ENCODE results near the gene TMEM151B.
A peak's percentile ranks its signal among the peaks of the same experiment; 100 is the strongest.

TMEM151B gene

DNA sequence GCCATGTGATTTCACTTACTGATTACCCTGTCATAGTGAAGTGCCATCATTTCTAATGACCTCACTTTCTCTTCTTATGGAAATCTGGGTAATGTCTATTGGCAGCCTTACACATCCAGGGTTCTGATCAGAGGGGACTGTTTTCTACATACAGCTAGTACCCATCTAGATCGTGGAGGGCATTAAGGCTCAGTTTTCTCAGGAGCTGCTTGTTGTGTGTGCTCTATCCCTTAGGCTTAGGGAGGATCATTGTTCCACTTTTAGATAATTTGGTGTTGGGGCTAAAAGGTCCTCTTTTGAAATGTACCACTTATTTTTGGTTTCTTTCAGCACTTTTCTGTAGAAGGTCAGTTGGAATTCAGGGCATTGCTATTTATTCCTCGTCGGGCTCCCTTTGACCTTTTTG is 19.5 kb upstream of the TMEM151B start:
- no peak for DNase-seq (ENCODE audit: low spot score)

DNA sequence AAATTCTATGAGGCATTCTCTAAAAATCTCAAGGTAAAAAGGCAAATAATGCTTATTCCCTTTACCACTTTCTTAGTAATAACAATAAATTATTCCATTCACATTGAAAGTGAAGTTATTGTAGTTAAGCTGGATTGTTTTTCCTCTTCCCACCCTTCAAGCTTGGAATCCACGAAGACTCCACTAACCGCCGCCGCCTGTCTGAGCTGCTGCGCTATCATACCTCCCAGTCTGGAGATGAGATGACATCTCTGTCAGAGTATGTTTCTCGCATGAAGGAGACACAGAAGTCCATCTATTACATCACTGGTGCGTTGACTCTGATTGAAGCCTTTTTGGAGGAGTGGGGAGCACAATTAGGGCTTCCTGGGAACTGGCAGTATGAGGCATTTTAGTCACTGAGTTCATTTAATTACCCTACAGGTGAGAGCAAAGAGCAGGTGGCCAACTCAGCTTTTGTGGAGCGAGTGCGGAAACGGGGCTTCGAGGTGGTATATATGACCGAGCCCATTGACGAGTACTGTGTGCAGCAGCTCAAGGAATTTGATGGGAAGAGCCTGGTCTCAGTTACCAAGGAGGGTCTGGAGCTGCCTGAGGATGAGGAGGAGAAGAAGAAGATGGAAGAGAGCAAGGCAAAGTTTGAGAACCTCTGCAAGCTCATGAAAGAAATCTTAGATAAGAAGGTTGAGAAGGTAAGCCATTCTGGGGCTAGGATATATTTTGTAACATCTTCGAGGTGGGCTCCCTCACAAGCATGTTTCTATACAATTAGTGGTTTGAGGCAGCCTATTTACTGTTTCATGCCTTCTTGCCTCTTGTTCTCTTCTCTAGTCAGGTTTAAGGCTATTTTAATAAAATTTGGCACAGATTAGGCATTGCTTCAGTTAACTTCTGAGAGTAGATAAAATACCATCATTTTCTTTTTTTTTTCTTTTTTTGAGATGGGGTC is 18.4 kb upstream of the TMEM151B start:
- no peak for DNase-seq (ENCODE audit: low spot score)

DNA sequence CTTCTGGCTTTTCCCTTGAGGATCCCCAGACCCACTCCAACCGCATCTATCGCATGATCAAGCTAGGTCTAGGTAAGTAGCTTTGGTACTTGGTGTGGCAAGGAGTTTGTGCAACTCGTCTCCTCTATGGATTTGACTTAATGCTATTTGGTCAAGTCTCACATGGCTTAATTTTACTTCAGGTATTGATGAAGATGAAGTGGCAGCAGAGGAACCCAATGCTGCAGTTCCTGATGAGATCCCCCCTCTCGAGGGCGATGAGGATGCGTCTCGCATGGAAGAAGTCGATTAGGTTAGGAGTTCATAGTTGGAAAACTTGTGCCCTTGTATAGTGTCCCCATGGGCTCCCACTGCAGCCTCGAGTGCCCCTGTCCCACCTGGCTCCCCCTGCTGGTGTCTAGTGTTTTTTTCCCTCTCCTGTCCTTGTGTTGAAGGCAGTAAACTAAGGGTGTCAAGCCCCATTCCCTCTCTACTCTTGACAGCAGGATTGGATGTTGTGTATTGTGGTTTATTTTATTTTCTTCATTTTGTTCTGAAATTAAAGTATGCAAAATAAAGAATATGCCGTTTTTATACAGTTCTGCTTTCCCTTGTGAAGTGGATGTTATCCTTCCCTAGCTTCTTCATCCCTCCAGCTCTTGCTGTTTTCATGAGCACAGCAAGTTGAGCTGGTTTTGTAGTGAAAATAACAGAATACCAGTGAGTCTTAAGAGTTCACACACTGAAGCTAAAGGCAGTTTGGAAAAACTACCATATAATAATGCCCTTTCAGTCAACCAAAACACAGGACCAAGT is 16.7 kb upstream of the TMEM151B start:
- DNase-seq (ENCODE audit: low spot score) = peak; percentile 54

DNA sequence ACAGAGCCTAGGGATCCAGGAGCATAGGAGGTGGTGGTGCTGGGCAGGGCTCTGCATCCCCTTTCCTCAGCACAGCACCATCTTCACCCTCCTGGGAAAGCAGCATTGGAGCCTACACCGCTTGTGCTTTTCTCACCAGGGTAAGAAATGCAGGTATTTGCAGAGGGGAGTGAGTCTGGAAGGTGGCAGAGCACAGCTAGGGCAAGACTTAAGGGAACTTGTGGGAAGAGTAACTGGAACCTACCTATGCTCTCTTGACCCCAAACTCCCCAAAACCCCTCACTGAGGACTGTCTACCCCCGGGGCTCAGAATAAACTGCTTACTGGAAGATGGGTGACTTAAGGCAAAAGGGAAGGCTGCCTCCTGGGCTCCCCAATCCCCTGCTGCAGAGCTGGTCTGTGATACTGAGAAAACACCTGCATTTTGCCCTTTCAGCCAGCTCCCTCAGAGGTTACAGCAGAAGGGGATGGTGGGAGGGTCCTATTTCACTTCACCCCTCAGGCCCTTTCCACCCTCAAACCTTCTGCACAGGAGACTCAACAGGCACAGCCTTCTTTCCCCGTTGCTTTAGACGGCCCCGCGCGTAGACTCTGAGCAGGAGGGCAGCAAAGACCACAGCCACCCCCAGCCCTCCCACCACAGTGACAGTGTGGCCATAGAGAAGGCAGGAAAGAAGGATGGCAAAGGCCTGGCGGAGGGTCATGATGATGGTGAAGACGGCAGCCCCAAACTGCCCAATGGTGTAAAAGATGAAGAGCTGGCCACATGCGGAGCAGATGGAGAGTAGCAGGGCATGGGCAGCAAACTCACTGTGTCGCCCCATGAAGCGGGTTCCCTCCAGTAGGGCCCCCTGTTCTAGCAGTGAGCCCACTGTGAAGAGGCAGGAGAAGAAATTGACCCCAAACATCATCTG is 15.8 kb upstream of the TMEM151B start:
- no peak for DNase-seq (ENCODE audit: low spot score)

DNA sequence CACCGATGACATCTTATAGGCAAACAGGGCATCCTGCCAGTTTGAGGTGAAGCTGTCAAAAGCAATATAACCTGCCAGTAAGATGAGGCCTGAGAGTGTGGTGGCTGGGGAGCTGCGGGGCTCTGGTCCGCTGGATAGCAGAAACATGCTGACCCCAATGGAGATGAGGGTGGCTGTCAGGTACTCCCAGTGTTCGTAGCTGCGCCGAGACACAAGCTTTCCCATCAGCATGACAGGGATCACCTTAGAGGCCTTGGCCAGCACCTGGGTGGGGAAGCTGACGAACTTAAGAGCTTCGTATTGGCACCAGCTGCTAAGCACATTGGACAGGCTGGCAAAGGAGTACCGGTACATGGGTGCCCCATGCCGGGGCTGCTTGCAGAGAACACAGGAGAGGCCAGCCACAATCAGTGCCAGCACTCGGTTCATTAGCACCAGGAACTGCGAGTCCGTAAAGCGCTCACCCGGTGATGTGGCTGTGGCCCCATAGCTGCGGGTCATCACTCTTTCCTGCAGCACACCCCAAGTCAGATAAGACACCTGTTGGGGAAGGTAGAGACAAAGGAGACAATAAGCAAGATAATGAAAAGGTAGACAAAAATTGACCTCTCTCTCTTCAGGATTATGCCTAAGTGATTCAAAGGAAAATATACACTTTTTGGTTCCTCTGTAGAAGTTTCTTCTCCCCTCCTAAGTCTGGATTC is 15.0 kb upstream of the TMEM151B start:
- no peak for DNase-seq (ENCODE audit: low spot score)

DNA sequence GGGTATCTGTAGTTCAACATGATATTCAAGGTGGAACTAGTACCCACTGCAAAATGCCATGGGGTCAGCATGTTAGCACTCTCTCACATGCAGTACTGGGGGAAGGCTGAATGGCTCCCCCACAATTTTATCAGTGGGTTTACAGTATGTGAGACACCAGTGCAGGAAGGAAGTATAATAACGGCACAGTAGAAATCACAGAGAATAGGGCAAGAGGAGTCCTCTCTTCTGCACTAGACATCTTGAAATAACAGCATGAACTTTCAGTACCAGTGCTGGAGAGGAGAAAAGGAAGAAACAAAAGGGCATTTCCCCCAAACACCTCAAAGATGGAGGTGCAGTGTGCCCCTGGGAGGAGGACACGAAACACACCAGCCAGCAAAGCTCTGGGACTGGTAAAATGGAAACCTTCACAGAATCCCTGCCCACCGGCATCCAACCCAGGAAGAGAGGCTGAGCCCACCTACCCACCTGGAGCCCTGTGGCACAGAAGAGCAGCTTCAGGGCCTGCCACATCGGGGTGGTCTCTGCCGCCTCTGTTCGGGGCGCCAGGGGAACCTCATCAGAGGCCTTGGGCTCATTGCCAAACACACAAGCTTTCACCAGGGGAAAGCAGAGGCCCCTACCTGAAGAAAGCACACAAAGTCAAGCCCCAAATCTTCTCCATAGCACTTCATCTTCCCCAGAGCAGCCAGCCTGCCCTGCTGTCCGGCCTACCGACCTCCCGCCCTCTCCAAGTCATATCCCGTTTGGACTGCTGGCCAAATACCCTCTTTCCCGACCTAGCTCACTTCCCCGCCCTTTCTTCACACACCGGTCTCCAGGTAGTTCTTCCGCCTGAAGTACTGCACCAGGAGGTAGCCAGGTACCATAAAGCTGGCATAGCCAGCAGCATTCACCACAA is 14.1 kb upstream of the TMEM151B start:
- no peak for DNase-seq (ENCODE audit: low spot score)

DNA sequence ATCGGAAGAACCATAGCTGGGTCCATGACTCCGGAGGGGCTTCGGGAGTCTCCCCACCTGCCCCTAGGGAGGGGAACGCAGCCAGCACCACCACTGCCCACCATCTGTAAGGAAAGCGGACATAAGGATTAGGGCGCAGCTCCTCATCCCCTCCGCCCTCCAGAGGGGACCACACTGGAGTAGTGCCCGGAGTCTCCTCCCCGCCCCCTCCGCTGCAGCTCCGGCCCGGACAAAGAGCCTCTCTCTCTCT is 13.6 kb upstream of the TMEM151B start:
- no peak for DNase-seq (ENCODE audit: low spot score)

DNA sequence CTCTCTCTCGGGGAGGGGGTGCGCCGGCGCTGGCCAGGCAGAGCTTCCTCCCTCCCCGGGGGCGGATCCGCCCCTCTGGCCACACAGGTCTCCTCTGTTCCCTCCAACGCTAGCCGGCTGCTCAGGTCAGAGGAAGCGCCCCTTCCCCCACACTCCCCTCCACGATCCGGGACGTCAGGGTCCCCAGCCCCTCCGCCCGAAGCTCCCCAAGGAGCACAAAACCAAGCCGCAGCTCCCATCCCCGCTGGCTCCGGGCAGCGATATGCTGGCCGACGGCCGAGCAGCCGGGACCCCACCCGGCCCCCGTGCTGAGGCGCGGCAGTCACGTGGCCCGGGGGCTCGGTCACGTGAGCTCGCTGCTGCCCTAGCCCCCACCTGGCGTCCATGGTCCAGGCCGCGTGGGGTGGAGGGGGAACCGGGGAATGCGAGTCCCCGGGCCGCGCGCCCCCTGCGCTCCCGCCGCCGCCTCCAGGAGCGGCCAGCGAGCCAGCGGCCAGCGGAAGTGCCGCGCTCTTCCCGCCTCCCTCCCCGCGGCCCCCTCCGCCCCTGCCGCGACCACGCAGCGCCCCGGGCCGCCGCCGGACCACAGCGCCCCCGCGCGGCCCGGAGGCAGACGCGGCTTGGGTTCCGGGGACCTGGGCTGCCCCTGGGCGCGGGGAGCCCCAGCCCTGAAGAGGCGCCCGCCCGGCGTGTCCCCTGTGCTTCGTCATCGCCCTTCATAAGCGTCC is 13.1 kb upstream of the TMEM151B start, which contains the start of gene SLC35B2:
SLC35B2 (minus strand) TSS at position 504 of the 728 bp plus-strand sequence; CDS start at position 386, 118 bp downstream.
- DNase-seq (ENCODE audit: low spot score) = peak; percentile 53

DNA sequence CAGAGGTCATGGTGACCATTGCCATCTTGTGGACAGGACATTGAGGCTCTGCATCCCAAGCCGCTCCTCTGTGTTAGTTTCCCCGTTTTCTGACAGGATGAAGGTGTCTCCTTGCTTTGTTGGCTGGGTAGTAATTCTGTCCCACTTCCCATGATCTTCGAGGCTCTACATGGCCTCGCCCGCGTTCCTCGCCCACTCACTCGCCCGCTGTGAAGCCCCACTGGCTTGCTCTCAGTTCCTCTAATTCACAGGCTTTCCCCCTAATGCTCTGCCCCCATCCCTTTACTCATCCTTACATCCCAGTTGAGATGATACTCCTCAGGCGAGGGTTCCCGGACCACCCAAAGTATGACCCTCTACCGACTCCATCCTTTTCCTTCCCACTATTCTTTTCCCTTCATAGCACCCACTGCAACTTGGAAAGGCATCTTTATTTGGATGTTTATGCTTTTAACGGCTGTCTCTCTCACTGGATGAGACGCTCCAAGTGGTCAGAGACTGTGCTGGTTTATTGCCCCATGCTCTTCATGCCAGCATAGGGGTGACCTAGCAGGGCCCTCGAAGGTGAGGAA is 12.4 kb upstream of the TMEM151B start:
- DNase-seq (ENCODE audit: low spot score) = no peak

DNA sequence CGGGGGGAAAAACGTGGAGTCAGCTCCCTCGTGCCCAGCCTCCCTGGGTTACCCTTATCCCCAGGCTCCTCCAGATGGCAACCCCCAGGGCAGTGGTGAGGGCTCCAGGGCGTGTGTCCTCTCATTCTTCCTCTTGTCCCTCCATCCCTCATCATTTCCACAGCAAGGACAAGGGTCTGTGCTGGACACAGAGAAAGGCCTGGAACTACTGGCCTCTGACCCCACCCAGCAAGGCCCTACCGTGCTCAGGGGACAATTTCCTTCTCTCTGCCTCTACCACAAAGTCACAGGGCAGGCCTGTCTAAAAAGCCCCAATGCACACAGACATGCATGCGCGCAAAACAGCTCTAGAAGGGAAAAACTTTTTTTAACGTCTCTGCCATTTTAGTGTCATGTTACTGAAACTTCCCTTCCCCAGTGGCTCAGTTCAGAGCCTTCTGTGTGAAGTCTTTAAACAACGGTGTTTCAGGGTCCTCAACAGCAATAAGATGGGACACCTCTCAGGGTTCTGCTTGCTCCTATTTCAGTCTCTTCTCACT is 11.9 kb upstream of the TMEM151B start:
- no peak for DNase-seq (ENCODE audit: low spot score)

DNA sequence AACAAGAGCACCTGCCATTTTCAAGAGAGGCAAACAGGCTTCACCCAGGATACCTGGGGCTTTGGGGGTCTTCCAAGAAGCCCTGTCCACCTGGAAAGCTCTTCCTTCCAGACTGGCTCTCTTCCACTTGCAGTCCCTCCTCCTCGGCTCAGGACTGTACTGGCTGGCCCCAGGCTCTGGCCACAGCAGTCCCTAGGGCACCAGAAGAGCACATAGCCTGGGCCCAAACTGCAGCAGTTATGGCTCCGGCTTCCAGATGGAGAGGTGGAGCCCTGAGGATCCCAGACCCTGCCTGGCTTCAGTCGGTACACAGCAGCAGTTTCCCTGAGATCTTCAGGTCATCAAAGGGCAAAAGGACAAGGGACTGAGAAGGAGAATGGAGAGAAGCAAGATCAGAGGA is 11.3 kb upstream of the TMEM151B start:
- DNase-seq (ENCODE audit: low spot score) = no peak

DNA sequence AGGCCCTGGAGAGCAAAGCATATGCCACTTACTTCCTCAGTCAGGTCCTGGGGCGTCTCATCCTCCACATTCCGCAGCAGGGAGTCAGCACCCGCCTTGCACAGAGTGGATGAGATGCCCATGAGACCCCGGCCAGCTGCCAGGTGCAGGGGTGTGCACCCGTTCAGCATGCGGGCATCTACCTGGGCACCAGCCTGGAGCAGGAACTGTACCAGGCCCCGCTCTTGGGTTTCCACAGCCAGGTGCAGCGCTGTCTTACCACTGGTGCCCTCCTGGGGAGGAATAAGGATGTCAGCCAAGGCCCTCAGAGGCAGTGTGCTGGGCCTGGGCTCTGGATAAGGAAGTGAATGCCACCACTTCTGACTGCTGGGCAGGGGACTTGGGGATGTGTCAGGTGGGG is 10.2 kb upstream of the TMEM151B start:
- DNase-seq (ENCODE audit: low spot score) = no peak

DNA sequence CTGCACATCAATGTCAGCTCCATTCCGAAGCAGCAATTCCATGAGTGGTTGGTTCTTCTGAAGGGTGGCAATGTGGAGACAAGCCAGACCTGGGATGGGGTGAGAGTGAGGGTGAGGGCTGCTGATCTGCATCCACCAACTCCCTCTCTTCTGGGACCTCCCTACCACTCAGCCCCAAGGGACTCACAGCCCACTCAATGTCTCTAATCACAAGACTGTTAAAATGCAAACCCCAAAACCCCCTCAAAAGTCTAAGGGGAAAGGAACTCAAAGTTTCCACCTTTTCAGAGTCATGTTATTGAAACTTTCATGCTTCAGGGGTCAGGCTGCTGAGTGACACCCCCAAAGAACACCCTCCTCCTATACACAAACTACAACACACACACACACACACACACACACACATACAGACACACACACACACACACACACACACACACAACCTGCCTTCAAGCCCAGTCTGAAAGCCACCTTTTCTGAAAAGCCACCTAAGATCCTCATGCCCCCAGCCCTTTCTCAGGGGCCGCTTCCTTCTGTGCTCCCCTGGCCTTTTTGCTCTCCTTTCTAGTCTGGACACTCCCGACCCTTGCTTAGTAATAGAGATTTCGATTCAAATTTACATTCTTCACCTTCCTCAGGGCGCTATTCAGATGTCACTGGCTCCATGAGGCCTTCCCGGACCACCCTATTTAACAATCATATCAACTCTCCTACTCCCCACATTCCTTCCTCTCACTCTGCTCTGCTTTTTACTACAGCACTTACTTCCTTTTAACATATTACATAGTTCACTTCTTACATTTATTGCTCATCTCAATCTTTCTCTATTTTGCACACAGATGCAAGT is 9.6 kb upstream of the TMEM151B start:
- DNase-seq (ENCODE audit: low spot score) = no peak

DNA sequence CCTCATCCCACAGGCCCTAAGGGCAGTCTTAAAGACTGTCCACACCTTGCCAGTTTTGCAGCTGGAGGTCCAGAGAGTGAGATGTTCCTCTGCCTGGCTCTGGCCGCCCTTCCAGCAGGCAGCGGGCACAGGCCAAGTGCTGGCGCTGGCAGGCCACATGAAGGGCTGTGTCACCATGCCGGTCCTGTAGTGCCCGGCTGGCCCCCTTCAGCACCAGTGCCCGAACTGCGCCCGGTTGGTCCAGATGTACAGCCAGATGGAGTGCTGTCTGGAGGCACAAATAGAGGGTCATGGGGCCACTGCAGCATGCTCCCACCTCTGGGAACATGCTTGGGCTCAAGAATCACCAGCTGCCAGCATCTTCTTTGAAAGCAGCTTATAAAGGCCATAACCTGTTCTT is 8.7 kb upstream of the TMEM151B start:
- DNase-seq (ENCODE audit: low spot score) = no peak

DNA sequence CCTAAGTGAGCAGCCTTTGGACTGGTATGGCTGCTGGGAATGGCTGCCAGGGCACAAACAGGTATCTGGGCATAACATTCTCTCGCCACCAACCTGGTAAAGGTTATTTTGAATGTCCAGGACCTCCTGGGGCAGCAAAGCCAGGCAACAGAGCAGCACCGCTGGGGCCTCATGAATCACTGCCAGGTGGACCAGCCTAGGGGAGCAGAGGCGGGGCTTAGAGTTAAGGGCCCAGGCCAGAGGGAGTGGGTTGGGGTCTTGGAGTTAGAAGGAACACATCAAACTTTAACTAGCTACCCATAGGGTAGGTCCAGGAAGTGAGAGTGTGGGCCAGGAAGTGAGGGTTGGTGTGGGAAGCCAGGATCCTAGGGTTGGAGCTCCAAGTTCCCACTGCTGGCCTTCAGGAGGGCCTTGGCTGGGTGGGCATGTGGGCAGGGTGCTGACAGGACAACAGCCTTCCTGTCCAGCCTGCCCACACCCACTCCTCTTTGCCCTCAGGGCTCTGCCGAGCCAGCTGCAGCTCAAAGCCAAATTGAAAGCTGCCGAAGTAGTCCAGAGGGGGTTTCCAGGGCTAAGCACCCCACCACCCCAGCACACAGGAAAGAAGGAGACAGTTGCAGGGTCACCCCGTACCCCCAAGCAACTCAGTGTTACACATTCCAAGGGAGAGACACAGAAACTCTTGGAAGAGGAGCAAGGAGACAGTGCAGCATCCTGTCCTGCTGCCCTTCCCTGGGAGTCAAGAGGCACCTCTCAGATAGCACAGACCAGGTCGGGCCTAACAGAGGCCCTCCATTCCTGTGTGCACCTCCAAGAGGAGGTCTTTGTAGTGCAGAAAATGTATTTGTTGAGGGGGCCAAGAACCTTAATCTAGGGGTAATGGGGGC is 7.5 kb upstream of the TMEM151B start:
- DNase-seq (ENCODE audit: low spot score) = no peak

DNA sequence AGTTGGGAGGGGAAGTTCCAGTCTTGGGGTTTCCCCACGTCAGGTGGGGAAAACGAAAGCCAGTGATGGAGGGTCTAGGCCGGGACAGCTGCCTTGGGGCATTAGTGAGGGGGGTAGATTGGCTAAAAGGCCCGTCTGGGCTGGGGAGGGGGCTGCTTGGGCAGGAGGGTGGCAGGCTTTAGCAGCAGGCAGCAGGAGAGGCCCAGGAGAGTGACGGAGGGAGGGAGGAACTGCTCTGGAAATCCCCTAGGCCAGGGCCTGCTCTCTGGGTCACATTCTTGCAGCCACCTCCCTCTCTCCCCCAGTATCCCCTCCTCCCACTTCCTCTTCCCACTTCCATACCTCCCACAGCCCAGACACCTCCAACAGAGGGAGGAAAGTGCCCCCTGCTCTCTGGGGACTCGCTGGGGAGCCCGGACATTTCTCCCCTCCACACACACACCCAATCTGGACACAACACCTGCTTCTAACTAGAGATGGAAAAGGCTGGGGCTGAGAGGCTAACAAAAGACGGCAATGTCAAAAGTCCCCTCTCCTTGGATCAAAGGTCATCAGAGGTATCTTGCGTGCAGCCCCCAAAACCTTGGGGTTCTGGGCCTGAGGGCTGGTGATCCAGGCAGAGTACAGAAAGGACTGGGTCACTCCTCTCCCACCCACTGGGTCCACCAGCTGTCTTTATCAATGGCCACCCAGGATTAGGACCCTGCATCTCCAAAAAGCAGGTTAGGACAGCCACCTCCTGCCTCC is 6.7 kb upstream of the TMEM151B start:
- DNase-seq (ENCODE audit: low spot score) = peak; percentile 41
